Heart left ventricle (tissue), 13 donors: ENCODE results near the gene SBNO1.

Experiments used
- CTCF ChIP-seq, 12 donors: fragments of 200-600 bp; sonication (generic) in 4 of 12; IDR thresholded peaks; one replicate each; pipeline versions ENCODE4 v1.5.0 to v1.8.0; 2018 to 2022; ENCODE audit warnings: antibody characterized with exemption in 12 of 12, mild to moderate bottlenecking in 5 of 12
- POLR2A ChIP-seq, 2 donors: fragments of 450-650 bp; IDR thresholded peaks; one replicate each; pipeline ENCODE4 v1.6.1; 2017; ENCODE audit warnings: antibody characterized with exemption in 2 of 2, mild to moderate bottlenecking in 2 of 2, moderate library complexity in 2 of 2
- donor health status: ischemic (EF 13 %, LVEDD 7.1; RV severe dilation, severe dysfunction).
- donor health status: DM: no; HTN: yes; CAD: no.
- donor health status: DM: no; HTN: no; CAD: no.
- donor health status: ischemic (EF 25% LVEDD 6.9; RV normal size, moderate dysfunction).
- donor health status: ischemic (EF 25% LVEDD 5.7; RV mildly dilated, moderate dysfunction).
- donor health status: ischemic (EF 35%, LVEDD 5.7; RV mildly dilated, moderate dysfunction).
- donor health status: nonischemic (EF 11% LVEDD 7.7; RV severe dilation, severe dysfunction).
- donor health status: DM: yes; HTN: yes; CAD: no.
- donor health status: PGD.
- donor health status: ischemic (EF 29% LVEDD 5.4; RV normal size, mild dysfunction).
- donor health status: nonischemic (EF 23%, LVEDD 6.1; RV moderate dilation, normal function).

- TF ChIP-seq CTCF (IDR thresholded peaks at IDR 0.05), result peak in 1 of 12 donors; percentile 0
- TF ChIP-seq POLR2A (IDR thresholded peaks at IDR 0.05), result no peak
Measured at GRCh38 chr12:123270214-123271000, 94.2 kb downstream of the SBNO1 start.
